Peyer's patch (tissue), 4 donors: ENCODE results near the gene ACRV1. TPM values are rescaled to one million over a fixed set of nuclear protein-coding genes. Genes with fewer than 3 reads are reported as not detected.

Experiments used
- DNase-seq, 3 donors: peaks; one replicate each; pipeline ENCODE4 v3.0.0-alpha.2; 2017 to 2019
- H3K27ac ChIP-seq, 4 donors: fragments of 200-600 bp; sonication (generic); one replicate each; pipeline ENCODE4 v1.5.1; 2016 to 2019
- H3K27me3 ChIP-seq, 2 donors: fragments of 200-600 bp; sonication (generic); one replicate each; pipeline ENCODE4 v1.5.1; 2019
- H3K36me3 ChIP-seq, 3 donors: fragments of 200-600 bp; sonication (generic); one replicate each; pipeline ENCODE4 v1.5.1; 2016 to 2019
- H3K4me1 ChIP-seq, 4 donors: fragments of 200-600 bp; sonication (generic); one replicate each; pipeline ENCODE4 v1.5.1; 2016 to 2019
- H3K4me3 ChIP-seq, 4 donors: fragments of 200-600 bp; sonication (generic); 1 replicate in 3 of 4; 2 replicates in 1 of 4; pipeline ENCODE4 v1.5.1; 2016 to 2019; ENCODE audit warnings: mild to moderate bottlenecking in 1 of 4
- H3K9me3 ChIP-seq, 4 donors: fragments of 200-600 bp; sonication (generic); one replicate each; pipeline ENCODE4 v1.5.1; 2016 to 2019; ENCODE audit warnings: mild to moderate bottlenecking in 1 of 4
- CTCF ChIP-seq, 6 experiments: fragments of 450-650 bp in 4 of 6; fragments of 200-600 bp in 2 of 6; sonication (generic) in 1 of 6; IDR thresholded peaks; one replicate each; pipeline ENCODE4 v1.5.1; 2017 to 2019; ENCODE audit warnings: antibody characterized with exemption in 6 of 6, mild to moderate bottlenecking in 3 of 6, moderate library complexity in 1 of 6
- POLR2A ChIP-seq, 2 donors: fragments of 450-650 bp; IDR thresholded peaks; one replicate each; pipeline ENCODE4 v1.5.1; 2017; ENCODE audit warnings: antibody characterized with exemption in 2 of 2, mild to moderate bottlenecking in 2 of 2, moderate library complexity in 2 of 2
- total RNA-seq, 4 donors: library from RNA; depleted of rRNA; stranded (reverse); fragments of >200 nt; gene quantifications; one replicate each; pipeline ENCODE4 v1.1.0, GENCODE V29; 2016

ACRV1 gene
- total RNA-seq, 4 donors from 2014 or later: not detected

- TF ChIP-seq CTCF (IDR thresholded peaks at IDR 0.05) (no peak), POLR2A (IDR thresholded peaks at IDR 0.05) (no peak)
- no peak for DNase-seq
- Histone ChIP-seq H3K4me1 (no peaks in the 10 kb centered on the region), H3K27ac (no peak overlapping the region), H3K4me3 (no peak overlapping the region), H3K9me3 (no peaks in the 10 kb centered on the region), H3K36me3 (no peaks in the 10 kb centered on the region), H3K27me3 (no peaks in the 10 kb centered on the region)
Measured at GRCh38 chr11:125671561-125671960, 9.1 kb downstream of the ACRV1 start.

GRCh38 chr11:125670172-125670571 is 10.5 kb downstream of the ACRV1 start:
- DNase-seq: no peak
- Histone ChIP-seq H3K36me3 (no peaks in the 10 kb centered on the region), H3K4me1 (no peaks in the 10 kb centered on the region), H3K4me3 (no peak overlapping the region), H3K27me3 (no peaks in the 10 kb centered on the region), H3K27ac (no peak overlapping the region), H3K9me3 (no peaks in the 10 kb centered on the region)
- TF ChIP-seq CTCF (IDR thresholded peaks at IDR 0.05): no peak
- TF ChIP-seq POLR2A (IDR thresholded peaks at IDR 0.05): no peak

GRCh38 chr11:125667151-125667550 is 13.5 kb downstream of the ACRV1 start:
- no peak for TF ChIP-seq CTCF (IDR thresholded peaks at IDR 0.05)
- TF ChIP-seq POLR2A (IDR thresholded peaks at IDR 0.05): no peak
- Histone ChIP-seq H3K36me3 (no peaks in the 10 kb centered on the region), H3K4me3 (no peak overlapping the region), H3K27ac (no peak overlapping the region), H3K9me3 (no peaks in the 10 kb centered on the region), H3K4me1 (no peaks in the 10 kb centered on the region), H3K27me3 (no peaks in the 10 kb centered on the region)
- DNase-seq: no peak

- H3K27ac ChIP-seq: no peak overlapping the region
- no peak for DNase-seq
Measured at GRCh38 chr11:125663910-125664309, 16.7 kb downstream of the ACRV1 start.

GRCh38 chr11:125662689-125663088 is 18.0 kb downstream of the ACRV1 start:
- Histone ChIP-seq H3K4me1 (no peaks in the 10 kb centered on the region), H3K27me3 (no peaks in the 10 kb centered on the region), H3K36me3 (no peaks in the 10 kb centered on the region), H3K9me3 (no peaks in the 10 kb centered on the region), H3K27ac (no peak overlapping the region), H3K4me3 (no peak overlapping the region)
- no peak for DNase-seq
- no peak for TF ChIP-seq POLR2A (IDR thresholded peaks at IDR 0.05)
- TF ChIP-seq CTCF (IDR thresholded peaks at IDR 0.05): no peak

More at GRCh38 chr11:125663910-125664309, 16.7 kb downstream of the ACRV1 start:
- Histone ChIP-seq H3K27me3 (no peaks in the 10 kb centered on the region), H3K36me3 (no peaks in the 10 kb centered on the region), H3K4me3 (no peak overlapping the region), H3K9me3 (no peaks in the 10 kb centered on the region), H3K4me1 (no peaks in the 10 kb centered on the region)
- TF ChIP-seq POLR2A (IDR thresholded peaks at IDR 0.05): no peak
- no peak for TF ChIP-seq CTCF (IDR thresholded peaks at IDR 0.05)
